Mesothelial cell of epicardium (in vitro differentiated cells): ENCODE results near the gene GIPC2. TPM values are rescaled to one million over a fixed set of nuclear protein-coding genes. Genes with fewer than 3 reads are reported as not detected.

Experiments
- DNase-seq, 2 experiments: peaks; one replicate each; pipeline ENCODE4 v3.0.0; 2021; ENCODE audit warnings: low spot score in 2 of 2; ENCODE audit not compliant: unreplicated experiment in 2 of 2
- H3K27ac Mint-ChIP-seq: 2 replicates; pipeline ENCODE4 v1.8.0; 2021; ENCODE audit warnings: mixed read lengths
- H3K27me3 Mint-ChIP-seq: 2 replicates; pipeline ENCODE4 v1.8.0; 2021; ENCODE audit warnings: low read depth, mixed read lengths
- H3K36me3 Mint-ChIP-seq: 2 replicates; pipeline ENCODE4 v1.8.0; 2021; ENCODE audit warnings: mixed read lengths
- H3K4me1 Mint-ChIP-seq: 2 replicates; pipeline ENCODE4 v1.8.0; 2021; ENCODE audit warnings: mixed read lengths
- H3K4me3 Mint-ChIP-seq: 2 replicates; pipeline ENCODE4 v1.8.0; 2021; ENCODE audit warnings: mild to moderate bottlenecking, moderate library complexity, mixed read lengths
- H3K9me3 Mint-ChIP-seq: 2 replicates; pipeline ENCODE4 v1.8.0; 2021; ENCODE audit warnings: mixed read lengths
- total RNA-seq: library from RNA; stranded (reverse); gene quantifications from 3 replicates; pipeline ENCODE4 v1.2.1, GENCODE V29; 2021
- TF ChIP-seq, protein P1 (sequence below): fragments of 200-600 bp; sonication (generic); IDR thresholded peaks from one replicate; pipeline ENCODE4 v1.5.0; 2021; ENCODE audit warnings: antibody characterized with exemption; ENCODE audit not compliant: unreplicated experiment

GIPC2 gene
- total RNA-seq, 1 donor from 2014 or later = 0.20 TPM

DNA sequence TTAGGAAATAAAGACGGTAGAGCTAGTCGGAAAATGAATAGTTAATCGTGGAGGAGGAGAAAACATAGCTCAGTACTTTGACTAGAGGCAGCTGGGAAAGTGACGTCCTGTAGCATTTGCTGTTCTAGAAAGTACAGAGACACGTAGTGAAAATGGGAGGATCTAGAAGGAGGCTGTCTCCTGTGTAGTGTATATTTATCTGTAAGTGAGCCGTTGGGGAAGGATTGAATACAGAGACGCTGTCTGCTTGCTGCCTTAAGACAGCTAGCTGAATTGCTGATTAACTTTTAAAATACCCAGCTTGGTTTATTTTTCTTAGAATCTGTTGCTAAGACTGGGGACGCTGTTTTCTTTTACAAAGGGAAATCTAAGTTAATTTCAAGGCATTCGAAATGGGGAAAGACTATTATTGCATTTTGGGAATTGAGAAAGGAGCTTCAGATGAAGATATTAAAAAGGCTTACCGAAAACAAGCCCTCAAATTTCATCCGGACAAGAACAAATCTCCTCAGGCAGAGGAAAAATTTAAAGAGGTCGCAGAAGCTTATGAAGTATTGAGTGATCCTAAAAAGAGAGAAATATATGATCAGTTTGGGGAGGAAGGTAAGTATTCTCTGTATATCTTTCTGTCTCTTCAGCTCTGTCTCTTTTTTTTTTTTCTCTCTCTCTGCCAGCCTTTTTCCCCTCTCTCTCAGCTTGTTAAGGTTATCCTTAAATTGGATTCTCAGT is 40.9 kb upstream of the GIPC2 start, which contains the start of gene DNAJB4:
Gene DNAJB4 (plus strand): TSS at position 221 of the 729 bp plus-strand sequence. CDS start 172 bp downstream, at position 393.
- no peaks in the 10 kb centered on the region for H3K27me3 Mint-ChIP-seq
- no peaks in the 10 kb centered on the region for H3K9me3 Mint-ChIP-seq
- no peaks in the 10 kb centered on the region for H3K36me3 Mint-ChIP-seq
- peak within 1 kb of the TSS; percentile 99 for H3K27ac Mint-ChIP-seq
- TF ChIP-seq, protein P1, sequence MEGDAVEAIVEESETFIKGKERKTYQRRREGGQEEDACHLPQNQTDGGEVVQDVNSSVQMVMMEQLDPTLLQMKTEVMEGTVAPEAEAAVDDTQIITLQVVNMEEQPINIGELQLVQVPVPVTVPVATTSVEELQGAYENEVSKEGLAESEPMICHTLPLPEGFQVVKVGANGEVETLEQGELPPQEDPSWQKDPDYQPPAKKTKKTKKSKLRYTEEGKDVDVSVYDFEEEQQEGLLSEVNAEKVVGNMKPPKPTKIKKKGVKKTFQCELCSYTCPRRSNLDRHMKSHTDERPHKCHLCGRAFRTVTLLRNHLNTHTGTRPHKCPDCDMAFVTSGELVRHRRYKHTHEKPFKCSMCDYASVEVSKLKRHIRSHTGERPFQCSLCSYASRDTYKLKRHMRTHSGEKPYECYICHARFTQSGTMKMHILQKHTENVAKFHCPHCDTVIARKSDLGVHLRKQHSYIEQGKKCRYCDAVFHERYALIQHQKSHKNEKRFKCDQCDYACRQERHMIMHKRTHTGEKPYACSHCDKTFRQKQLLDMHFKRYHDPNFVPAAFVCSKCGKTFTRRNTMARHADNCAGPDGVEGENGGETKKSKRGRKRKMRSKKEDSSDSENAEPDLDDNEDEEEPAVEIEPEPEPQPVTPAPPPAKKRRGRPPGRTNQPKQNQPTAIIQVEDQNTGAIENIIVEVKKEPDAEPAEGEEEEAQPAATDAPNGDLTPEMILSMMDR = no peak
- H3K4me1 Mint-ChIP-seq = peaks cover 34% of the 10 kb centered on the region
- H3K4me3 Mint-ChIP-seq = peak within 1 kb of the TSS; percentile 82
- peak in 1 of 2 experiments; percentile 42 for DNase-seq

DNA sequence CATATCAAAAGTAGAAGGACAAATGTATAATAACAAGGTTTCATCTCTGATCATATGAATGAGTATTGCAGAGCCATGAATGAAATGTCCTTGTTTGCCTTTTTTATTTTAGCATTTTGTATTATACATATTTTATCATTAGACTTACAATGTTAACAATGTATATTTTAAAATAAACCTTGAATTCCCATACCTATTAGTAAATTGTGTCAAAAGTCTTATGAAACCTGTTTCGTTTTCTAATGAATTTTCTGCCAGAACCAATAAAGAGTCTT is 40.4 kb upstream of the GIPC2 start:
- DNase-seq = no peak
- Mint-ChIP-seq H3K4me1 (peaks cover 36% of the 10 kb centered on the region), H3K4me3 (peak overlapping the region; percentile 82), H3K36me3 (no peaks in the 10 kb centered on the region), H3K27me3 (no peaks in the 10 kb centered on the region), H3K27ac (peak overlapping the region; percentile 99), H3K9me3 (no peaks in the 10 kb centered on the region)
- TF ChIP-seq, protein P1 = no peak

DNA sequence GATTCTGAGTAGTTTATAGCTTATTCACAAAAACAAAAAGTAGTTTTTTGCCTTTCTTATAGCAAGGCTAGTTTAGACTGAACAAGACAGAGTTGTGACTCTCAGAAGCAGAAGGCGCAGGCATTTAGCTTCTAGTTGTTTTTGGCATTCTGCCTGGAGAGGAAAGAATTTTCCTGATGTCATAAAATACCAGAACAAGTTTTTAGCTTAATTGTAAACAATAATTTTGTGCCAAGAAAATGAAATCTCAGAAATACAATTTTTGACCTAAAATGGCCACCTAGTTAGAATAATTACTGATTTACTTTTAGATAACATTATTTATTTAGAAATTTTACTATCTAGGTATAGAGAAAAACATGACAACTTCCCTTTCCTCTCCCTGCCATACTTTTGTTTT is 40.0 kb upstream of the GIPC2 start:
- H3K36me3 Mint-ChIP-seq = no peaks in the 10 kb centered on the region
- H3K27me3 Mint-ChIP-seq = no peaks in the 10 kb centered on the region
- peaks cover 37% of the 10 kb centered on the region for H3K4me1 Mint-ChIP-seq

DNA sequence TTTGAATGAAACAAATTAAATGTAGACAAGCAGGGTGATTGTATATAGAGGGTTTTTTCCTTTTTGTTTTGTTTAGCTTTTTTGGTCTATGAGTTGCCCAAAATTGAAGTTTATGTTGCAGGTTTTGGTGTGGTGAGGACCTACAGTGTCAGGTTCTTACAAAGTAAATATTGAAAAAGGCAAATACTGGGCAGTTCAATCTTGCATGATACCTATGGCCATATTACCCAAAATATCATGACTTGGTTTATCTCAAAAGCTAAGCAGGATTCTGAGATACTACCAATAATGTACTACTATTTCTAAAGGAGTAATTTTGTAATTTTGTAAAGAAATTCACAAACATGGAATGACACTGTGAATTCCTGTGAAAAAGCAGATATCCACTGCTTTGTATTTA is 39.2 kb upstream of the GIPC2 start:
- DNase-seq = no peak
- TF ChIP-seq, protein P1 = no peak
- H3K4me3 Mint-ChIP-seq = peak overlapping the region; percentile 82
- peaks cover 37% of the 10 kb centered on the region for H3K4me1 Mint-ChIP-seq
- H3K36me3 Mint-ChIP-seq = no peaks in the 10 kb centered on the region
- peak overlapping the region; percentile 96 for H3K27ac Mint-ChIP-seq
- H3K9me3 Mint-ChIP-seq = no peaks in the 10 kb centered on the region
- no peaks in the 10 kb centered on the region for H3K27me3 Mint-ChIP-seq

More for the DNA sequence above, 40.0 kb upstream of the GIPC2 start:
- Mint-ChIP-seq H3K4me3 (peak overlapping the region; percentile 82), H3K27ac (peak overlapping the region; percentile 99), H3K9me3 (no peaks in the 10 kb centered on the region)
- DNase-seq = no peak
- TF ChIP-seq, protein P1 = no peak

DNA sequence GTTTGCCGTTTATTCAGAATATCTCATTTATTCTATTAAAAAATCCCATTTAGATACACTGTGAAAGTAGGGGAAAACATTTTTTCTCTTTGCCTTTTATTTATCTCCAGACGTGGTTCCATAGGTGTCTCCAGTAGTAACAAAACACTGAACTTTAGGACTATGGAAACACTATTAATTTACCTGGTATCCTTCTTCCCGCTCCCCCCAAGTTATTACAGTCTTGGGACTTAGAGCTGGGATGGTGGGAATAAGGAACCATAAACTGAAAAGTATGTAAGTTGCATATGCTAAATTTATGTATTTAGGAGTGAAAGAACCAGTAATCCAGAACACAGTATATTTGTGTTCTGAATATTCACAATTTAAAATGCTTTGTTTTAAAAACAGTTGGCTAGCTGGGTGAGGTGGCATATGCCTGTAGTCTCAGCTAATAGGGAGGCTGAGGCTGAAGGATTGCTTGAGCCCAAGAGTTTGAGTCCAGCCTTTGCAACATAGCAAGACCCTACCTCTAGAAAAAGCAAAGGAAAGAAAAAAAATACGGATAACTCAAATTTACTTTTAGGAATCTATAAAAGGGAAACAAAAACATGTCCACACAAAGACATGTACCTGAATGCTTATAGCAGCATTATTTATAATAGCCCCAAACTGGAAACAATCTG is 38.0 kb upstream of the GIPC2 start:
- TF ChIP-seq, protein P1 = no peak
- no peak for DNase-seq
- Mint-ChIP-seq H3K4me3 (peak overlapping the region; percentile 42), H3K4me1 (peaks cover 33% of the 10 kb centered on the region), H3K27ac (peak overlapping the region; percentile 34), H3K36me3 (peaks cover under 1% of the 10 kb centered on the region), H3K27me3 (no peaks in the 10 kb centered on the region), H3K9me3 (no peaks in the 10 kb centered on the region)
